Left ventricle myocardium inferior (tissue), 1 donor: ENCODE measurements around the gene ALG6. TPM values are rescaled to one million over a fixed set of nuclear protein-coding genes. Genes with fewer than 3 reads are reported as not detected.
A peak's percentile ranks its signal among the peaks of the same experiment; 100 is the strongest.
"Not testable (repeated sequence)": the region's sequence is repeated elsewhere in the genome, so short reads cannot be mapped to it uniquely, and the experiment has no call there.

ENCODE experiments used
- DNase-seq: peaks from one replicate; pipeline ENCODE4 v3.0.0-alpha.2; 2020
- H3K27ac ChIP-seq: fragments of 200-600 bp; replicated peaks from 2 replicates; pipeline ENCODE4 v1.8.0; 2021
- H3K27me3 ChIP-seq: fragments of 200-600 bp; 2 replicates; pipeline ENCODE4 v1.8.0; 2021; ENCODE audit warnings: low read depth
- H3K36me3 ChIP-seq: fragments of 200-600 bp; 2 replicates; pipeline ENCODE4 v1.8.0; 2021
- H3K4me1 ChIP-seq: fragments of 200-600 bp; 2 replicates; pipeline ENCODE4 v1.8.0; 2021
- H3K4me3 ChIP-seq: fragments of 200-600 bp; 2 replicates; pipeline ENCODE4 v1.8.0; 2021; ENCODE audit warnings: mild to moderate bottlenecking, moderate library complexity
- H3K9me3 ChIP-seq: fragments of 200-600 bp; replicated peaks from 2 replicates; pipeline ENCODE4 v1.8.0; 2021
- CTCF ChIP-seq: fragments of 200-600 bp; IDR thresholded peaks from 2 replicates; pipeline ENCODE4 v1.8.0; 2021; ENCODE audit warnings: antibody characterized with exemption, mild to moderate bottlenecking, borderline replicate concordance
- intact Hi-C: fragments of 100-400 bp; cut with micrococcal nuclease; formaldehyde crosslinking; loops from one replicate; pipeline ENCODE4 v1.11.0; 2022
- total RNA-seq: library from RNA; stranded (reverse); fragmentation: NEBNext Ultra II Directional; extraction: Animal tissue kit (Norgen Biotek cat#: 25700); gene quantifications from one replicate; pipeline ENCODE4 v1.2.1, GENCODE V29; 2021
- donor health status: DM: no; HTN: yes; CAD: no; lungs with severe emphysema.

ALG6 gene
- total RNA-seq, 1 donor from 2014 or later: 4.0 TPM

GRCh38 chr1:63330331-63330916 lies 37.0 kb upstream of the ALG6 start:
- intact Hi-C loops: no loop called here
- peak overlapping the region; percentile 15 for H3K4me3 ChIP-seq
- no peaks in the 10 kb centered on the region for H3K36me3 ChIP-seq
- no peak for DNase-seq
- H3K4me1 ChIP-seq: peaks cover 14% of the 10 kb centered on the region
- no peak for TF ChIP-seq CTCF
- H3K27me3 ChIP-seq: peaks cover 100% of the 10 kb centered on the region
- H3K27ac ChIP-seq: no peak overlapping the region
- no peaks in the 10 kb centered on the region for H3K9me3 ChIP-seq

- Histone ChIP-seq H3K4me1 (no peaks in the 10 kb centered on the region), H3K27me3 (peaks cover 93% of the 10 kb centered on the region), H3K9me3 (no peaks in the 10 kb centered on the region), H3K27ac (no peak overlapping the region), H3K4me3 (no peak overlapping the region), H3K36me3 (no peaks in the 10 kb centered on the region)
- DNase-seq: no peak
- TF ChIP-seq CTCF: no peak
- intact Hi-C loops: no loop called here
These were observed 25.0 kb upstream of the ALG6 start for GRCh38 chr1:63342402-63342801.

- DNase-seq: no peak
- Histone ChIP-seq H3K27me3 (peaks cover 89% of the 10 kb centered on the region), H3K9me3 (no peaks in the 10 kb centered on the region), H3K4me1 (no peaks in the 10 kb centered on the region), H3K27ac (no peak overlapping the region), H3K4me3 (no peak overlapping the region), H3K36me3 (no peaks in the 10 kb centered on the region)
- TF ChIP-seq CTCF: no peak
- intact Hi-C loops: no loop called here
These were observed 23.5 kb upstream of the ALG6 start for GRCh38 chr1:63343922-63344321.

- DNase-seq: no peak
- intact Hi-C loops: no loop called here
- no peak for TF ChIP-seq CTCF
- peaks cover 79% of the 10 kb centered on the region for H3K27me3 ChIP-seq
- H3K4me1 ChIP-seq: no peaks in the 10 kb centered on the region
- no peaks in the 10 kb centered on the region for H3K9me3 ChIP-seq
- H3K27ac ChIP-seq: no peak overlapping the region
- no peaks in the 10 kb centered on the region for H3K36me3 ChIP-seq
- no peak overlapping the region for H3K4me3 ChIP-seq
These were observed 17.1 kb upstream of the ALG6 start for GRCh38 chr1:63350320-63350719.

GRCh38 chr1:63352736-63353135 lies 14.7 kb upstream of the ALG6 start:
- Histone ChIP-seq H3K4me1 (no peaks in the 10 kb centered on the region), H3K36me3 (no peaks in the 10 kb centered on the region), H3K9me3 (no peaks in the 10 kb centered on the region), H3K27ac (no peak overlapping the region), H3K27me3 (peaks cover 70% of the 10 kb centered on the region), H3K4me3 (no peak overlapping the region)
- no peak for TF ChIP-seq CTCF
- intact Hi-C loops: no loop called here
- DNase-seq: no peak

- H3K4me3 ChIP-seq, intact Hi-C loops, DNase-seq, H3K36me3 ChIP-seq, H3K9me3 ChIP-seq, H3K4me1 ChIP-seq, H3K27ac ChIP-seq: not testable (repeated sequence)
- H3K27me3 ChIP-seq: peaks cover 89% of the 10 kb centered on the region
These were observed 11.2 kb upstream of the ALG6 start for GRCh38 chr1:63356234-63356633.
